PC-9 (cell line): Measurements from ENCODE around the gene NSUN7.

Experiments used
- CTCF ChIP-seq: fragments of 200-600 bp; sonication (generic); conservative IDR thresholded peaks from 2 replicates; pipeline ENCODE4 v1.6.1; 2017; ENCODE audit warnings: mixed run types, antibody characterized with exemption, mild to moderate bottlenecking, moderate library complexity
- EZH2 ChIP-seq: fragments of 200-600 bp; sonication (generic); IDR thresholded peaks from 2 replicates; pipeline ENCODE4 v1.8.0; 2017; ENCODE audit warnings: antibody characterized with exemption, low read depth

GRCh38 chr4:40778090-40778489 is 28.3 kb downstream of the NSUN7 start:
- TF ChIP-seq CTCF: no peak
- TF ChIP-seq EZH2: no peak
